Measurements from ENCODE around the gene CAPZB.

Gene CAPZB

DNA sequence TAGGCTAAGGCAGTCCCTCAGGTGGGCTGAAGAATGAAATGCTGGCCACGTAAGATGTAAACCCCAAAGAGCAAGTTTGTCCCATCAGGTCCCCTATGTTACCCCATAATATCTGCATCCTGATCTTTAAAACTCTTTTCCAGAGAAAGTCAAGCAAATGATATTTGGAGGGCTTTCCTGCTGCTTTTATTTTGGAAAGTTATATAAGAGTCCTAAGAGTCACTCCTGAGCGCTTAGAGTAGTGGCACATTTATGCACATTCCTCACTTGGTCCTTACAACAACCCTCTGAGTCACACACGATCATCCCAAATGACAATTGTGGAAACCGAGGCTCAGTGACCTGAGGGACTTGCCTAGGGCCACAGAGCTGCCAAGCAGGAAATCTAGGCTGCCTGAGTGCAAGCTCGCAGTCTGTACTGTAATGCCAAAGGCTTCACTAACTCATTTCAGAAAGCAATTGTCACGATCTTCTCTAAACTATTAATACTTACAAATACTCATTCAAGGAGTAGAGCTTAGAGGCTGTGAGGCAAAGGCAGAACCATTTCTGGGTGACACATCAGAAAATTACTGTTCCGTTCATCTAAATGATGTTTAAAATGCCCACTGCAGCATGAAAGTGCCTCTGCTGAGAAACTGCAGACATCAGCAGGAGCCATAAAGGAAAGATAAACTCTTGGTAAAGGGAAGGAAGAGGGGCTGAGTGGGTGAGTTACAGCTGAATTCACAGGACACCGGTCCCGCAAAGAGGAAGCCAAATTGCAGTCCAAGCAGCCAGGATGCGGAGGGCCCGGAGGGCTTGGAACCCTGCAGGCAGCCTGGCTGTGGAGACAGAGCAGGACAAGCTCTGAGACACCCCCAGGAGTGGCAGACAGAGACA, 30.8 kb downstream of the CAPZB start:
- TF ChIP-seq, protein P1, sequence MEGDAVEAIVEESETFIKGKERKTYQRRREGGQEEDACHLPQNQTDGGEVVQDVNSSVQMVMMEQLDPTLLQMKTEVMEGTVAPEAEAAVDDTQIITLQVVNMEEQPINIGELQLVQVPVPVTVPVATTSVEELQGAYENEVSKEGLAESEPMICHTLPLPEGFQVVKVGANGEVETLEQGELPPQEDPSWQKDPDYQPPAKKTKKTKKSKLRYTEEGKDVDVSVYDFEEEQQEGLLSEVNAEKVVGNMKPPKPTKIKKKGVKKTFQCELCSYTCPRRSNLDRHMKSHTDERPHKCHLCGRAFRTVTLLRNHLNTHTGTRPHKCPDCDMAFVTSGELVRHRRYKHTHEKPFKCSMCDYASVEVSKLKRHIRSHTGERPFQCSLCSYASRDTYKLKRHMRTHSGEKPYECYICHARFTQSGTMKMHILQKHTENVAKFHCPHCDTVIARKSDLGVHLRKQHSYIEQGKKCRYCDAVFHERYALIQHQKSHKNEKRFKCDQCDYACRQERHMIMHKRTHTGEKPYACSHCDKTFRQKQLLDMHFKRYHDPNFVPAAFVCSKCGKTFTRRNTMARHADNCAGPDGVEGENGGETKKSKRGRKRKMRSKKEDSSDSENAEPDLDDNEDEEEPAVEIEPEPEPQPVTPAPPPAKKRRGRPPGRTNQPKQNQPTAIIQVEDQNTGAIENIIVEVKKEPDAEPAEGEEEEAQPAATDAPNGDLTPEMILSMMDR (IDR thresholded peaks at IDR 0.05; ENCODE audit: low read length): no peak
- no peak for TF ChIP-seq EZH2 (IDR thresholded peaks at IDR 0.05; ENCODE audit: borderline replicate concordance, low read length)
- peaks cover 44% of the 10 kb centered on the region for H3K79me2 ChIP-seq (ENCODE audit: insufficient read depth, low read length)
- peaks cover 18% of the 10 kb centered on the region for H3K4me1 ChIP-seq (ENCODE audit: insufficient read depth, low read length, severe bottlenecking)
- no peaks in the 10 kb centered on the region for H3K9me2 ChIP-seq (ENCODE audit: low read depth, low read length)
- no peak overlapping the region for H3K4me2 ChIP-seq (ENCODE audit: low read length)
- H3F3A ChIP-seq (ENCODE audit: insufficient read depth, low read length): no peaks in the 10 kb centered on the region
- peaks cover 3% of the 10 kb centered on the region; the same call in 1 of the 2 replicates for H3K36me3 ChIP-seq (ENCODE audit: insufficient read depth, low read length)
- no peak overlapping the region for H3K4me3 ChIP-seq (ENCODE audit: low read depth, low read length, poor library complexity, severe bottlenecking)
- H3K27me3 ChIP-seq (ENCODE audit: insufficient read depth, low read length): no peaks in the 10 kb centered on the region
- no peak overlapping the region for H3K9ac ChIP-seq (ENCODE audit: low read length)
- no peak overlapping the region for H3K27ac ChIP-seq (ENCODE audit: low read depth, low read length, poor library complexity, severe bottlenecking)
- no peaks in the 10 kb centered on the region for H3K9me3 ChIP-seq (ENCODE audit: low read length)
- no peak overlapping the region for H2AFZ ChIP-seq (ENCODE audit: low read length)
- H4K20me1 ChIP-seq (ENCODE audit: insufficient read depth, low read length): no peaks in the 10 kb centered on the region

DNA sequence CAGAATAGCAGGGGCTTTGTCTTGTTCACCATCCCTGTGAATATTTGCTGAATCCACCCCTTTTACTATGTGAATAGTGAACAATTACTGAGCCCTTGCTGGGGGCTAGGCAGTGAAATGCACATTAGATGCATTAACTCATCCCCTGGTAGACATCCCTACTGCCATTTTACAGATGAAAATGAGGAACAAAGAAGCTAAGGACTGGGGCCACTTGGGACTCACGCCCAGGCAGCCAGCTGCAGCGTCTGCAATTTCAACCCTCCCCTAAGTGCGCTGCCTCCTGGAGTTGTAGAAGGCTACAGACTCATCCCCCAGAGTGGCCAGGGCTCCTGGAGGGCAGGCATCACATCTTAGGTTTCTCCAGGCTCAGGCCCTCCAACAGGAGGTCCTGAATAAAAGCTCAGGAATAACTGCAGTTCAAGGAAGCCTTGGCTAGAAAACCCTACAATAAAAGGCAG, 31.6 kb downstream of the CAPZB start:
- Histone ChIP-seq H3K9ac (ENCODE audit: low read length) (no peak overlapping the region), H3K9me3 (ENCODE audit: low read length) (no peaks in the 10 kb centered on the region), H3K4me3 (ENCODE audit: low read depth, low read length, poor library complexity, severe bottlenecking) (no peak overlapping the region), H3K36me3 (ENCODE audit: insufficient read depth, low read length) (peaks cover 3% of the 10 kb centered on the region; the same call in 1 of the 2 replicates), H2AFZ (ENCODE audit: low read length) (no peak overlapping the region), H3K9me2 (ENCODE audit: low read depth, low read length) (no peaks in the 10 kb centered on the region), H4K20me1 (ENCODE audit: insufficient read depth, low read length) (no peaks in the 10 kb centered on the region), H3K4me1 (ENCODE audit: insufficient read depth, low read length, severe bottlenecking) (peaks cover 23% of the 10 kb centered on the region), H3K79me2 (ENCODE audit: insufficient read depth, low read length) (peaks cover 42% of the 10 kb centered on the region), H3K27ac (ENCODE audit: low read depth, low read length, poor library complexity, severe bottlenecking) (no peak overlapping the region), H3F3A (ENCODE audit: insufficient read depth, low read length) (no peaks in the 10 kb centered on the region), H3K27me3 (ENCODE audit: insufficient read depth, low read length) (no peaks in the 10 kb centered on the region), H3K4me2 (ENCODE audit: low read length) (no peak overlapping the region)
- TF ChIP-seq, protein P1 (IDR thresholded peaks at IDR 0.05; ENCODE audit: low read length): no peak
- no peak for TF ChIP-seq EZH2 (IDR thresholded peaks at IDR 0.05; ENCODE audit: borderline replicate concordance, low read length)

DNA sequence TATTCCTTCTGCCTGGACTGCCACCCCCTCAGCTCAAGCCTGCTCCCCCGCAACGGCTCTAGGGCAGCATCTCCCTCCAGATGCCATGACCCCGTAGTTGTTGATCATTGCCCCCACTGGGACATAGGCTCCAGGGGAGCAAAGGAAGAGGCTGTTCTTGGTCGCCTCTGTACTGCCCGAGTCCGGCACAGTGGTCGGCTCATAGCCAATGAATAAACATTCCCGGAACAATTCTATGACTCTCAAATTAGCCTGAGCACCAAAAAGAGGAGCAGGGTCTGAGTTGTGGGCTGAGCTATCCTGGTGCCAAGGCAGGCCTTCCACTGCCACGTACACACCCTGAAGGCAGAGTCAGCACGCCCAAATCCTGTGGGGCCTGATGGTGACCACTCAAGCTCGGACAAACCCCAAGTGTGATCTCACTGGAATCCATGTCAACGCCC, 33.1 kb downstream of the CAPZB start:
- Histone ChIP-seq H3K36me3 (ENCODE audit: insufficient read depth, low read length) (peaks cover 8% of the 10 kb centered on the region; the same call in 1 of the 2 replicates), H3K79me2 (ENCODE audit: insufficient read depth, low read length) (peaks cover 35% of the 10 kb centered on the region), H3K4me1 (ENCODE audit: insufficient read depth, low read length, severe bottlenecking) (peaks cover 38% of the 10 kb centered on the region), H3F3A (ENCODE audit: insufficient read depth, low read length) (no peaks in the 10 kb centered on the region), H3K9me2 (ENCODE audit: low read depth, low read length) (no peaks in the 10 kb centered on the region), H3K4me2 (ENCODE audit: low read length) (no peak overlapping the region), H3K27me3 (ENCODE audit: insufficient read depth, low read length) (no peaks in the 10 kb centered on the region), H3K27ac (ENCODE audit: low read depth, low read length, poor library complexity, severe bottlenecking) (no peak overlapping the region), H3K4me3 (ENCODE audit: low read depth, low read length, poor library complexity, severe bottlenecking) (no peak overlapping the region), H4K20me1 (ENCODE audit: insufficient read depth, low read length) (no peaks in the 10 kb centered on the region), H3K9me3 (ENCODE audit: low read length) (no peaks in the 10 kb centered on the region), H2AFZ (ENCODE audit: low read length) (no peak overlapping the region), H3K9ac (ENCODE audit: low read length) (no peak overlapping the region)
- TF ChIP-seq, protein P1 (IDR thresholded peaks at IDR 0.05; ENCODE audit: low read length): no peak
- TF ChIP-seq EZH2 (IDR thresholded peaks at IDR 0.05; ENCODE audit: borderline replicate concordance, low read length): no peak

Data from OCI-LY1 (cell line).